HepG2 (cell line): Measurements from ENCODE around the gene F12. TPM values are rescaled to one million over a fixed set of nuclear protein-coding genes. Genes with fewer than 3 reads are reported as not detected.
A peak's percentile ranks its signal among the peaks of the same experiment; 100 is the strongest.

Experiments
- ESRRA ChIP-seq: sonication (generic); formaldehyde crosslinking; IDR thresholded peaks from 2 replicates; pipeline ENCODE4 v1.5.1; 2020; ENCODE audit warnings: mild to moderate bottlenecking, low read depth, missing genetic modification reagents
- IRF2 ChIP-seq: IDR thresholded peaks from 2 replicates; pipeline ENCODE4 v1.6.1; 2018; ENCODE audit warnings: missing genetic modification reagents, missing compliant biosample characterization
- KLF12 ChIP-seq: sonication (generic); formaldehyde crosslinking; IDR thresholded peaks from 2 replicates; pipeline ENCODE4 v1.4.0; 2020; ENCODE audit warnings: missing genetic modification reagents, borderline replicate concordance
- KLF9 ChIP-seq: IDR thresholded peaks from 2 replicates; pipeline ENCODE4 v1.6.1; 2016; ENCODE audit warnings: low read depth
- KMT2B ChIP-seq: IDR thresholded peaks from 2 replicates; pipeline ENCODE4 v1.6.1; 2016; ENCODE audit warnings: missing genetic modification reagents, missing compliant biosample characterization
- NR2C2 ChIP-seq: sonication (generic); formaldehyde crosslinking; IDR thresholded peaks from 2 replicates; pipeline ENCODE4 v1.4.0; 2020; ENCODE audit warnings: missing genetic modification reagents, mild to moderate bottlenecking, moderate library complexity, borderline replicate concordance
- SETDB1 ChIP-seq: sonication (generic); formaldehyde crosslinking; IDR thresholded peaks from 2 replicates; pipeline ENCODE4 v1.5.1; 2020; ENCODE audit warnings: missing genetic modification reagents, mild to moderate bottlenecking, borderline replicate concordance
- TCF7L2 ChIP-seq: IDR thresholded peaks from 2 replicates; pipeline ENCODE4 v1.6.1; 2011; ENCODE audit warnings: mild to moderate bottlenecking, low read depth, low read length, moderate library complexity
- TP53 ChIP-seq: sonication (generic); formaldehyde crosslinking; conservative IDR thresholded peaks from 2 replicates; pipeline ENCODE4 v1.4.0; 2020; ENCODE audit warnings: missing genetic modification reagents
- U2AF2 ChIP-seq: fragments of 200-400 bp; formaldehyde crosslinking; IDR thresholded peaks from 2 replicates; pipeline ENCODE4 v1.6.1; 2017; ENCODE audit warnings: low read depth, mild to moderate bottlenecking, low read length
- YEATS4 ChIP-seq: sonication (generic); formaldehyde crosslinking; IDR thresholded peaks from 2 replicates; pipeline ENCODE4 v1.4.0; 2020; ENCODE audit warnings: missing genetic modification reagents, borderline replicate concordance
- ZFX ChIP-seq: sonication (generic); formaldehyde crosslinking; IDR thresholded peaks from 2 replicates; pipeline ENCODE4 v1.4.0; 2020; ENCODE audit warnings: mild to moderate bottlenecking, low read depth, missing genetic modification reagents, moderate library complexity
- ZNF20 ChIP-seq: sonication (generic); formaldehyde crosslinking; IDR thresholded peaks from 2 replicates; pipeline ENCODE4 v1.4.0; 2020; ENCODE audit warnings: mild to moderate bottlenecking, moderate library complexity, missing genetic modification reagents
- ZNF292 ChIP-seq: sonication (generic); formaldehyde crosslinking; IDR thresholded peaks from 2 replicates; pipeline ENCODE4 v1.8.1; 2022; ENCODE audit warnings: mild to moderate bottlenecking, low read depth, missing genetic modification reagents, borderline replicate concordance
- ZNF33B ChIP-seq: sonication (generic); formaldehyde crosslinking; IDR thresholded peaks from 2 replicates; pipeline ENCODE4 v1.5.1; 2020; ENCODE audit warnings: mild to moderate bottlenecking, missing genetic modification reagents
- ZNF441 ChIP-seq: sonication (generic); formaldehyde crosslinking; IDR thresholded peaks from 2 replicates; pipeline ENCODE4 v1.7.0; 2021; ENCODE audit warnings: missing genetic modification reagents, borderline replicate concordance
- ZNF468 ChIP-seq: sonication (generic); formaldehyde crosslinking; IDR thresholded peaks from 2 replicates; pipeline ENCODE4 v1.8.0; 2022; ENCODE audit warnings: mild to moderate bottlenecking, moderate library complexity, missing genetic modification reagents
- ZNF510 ChIP-seq: sonication (generic); formaldehyde crosslinking; IDR thresholded peaks from 2 replicates; pipeline ENCODE4 v1.4.0; 2020; ENCODE audit warnings: low read depth, mild to moderate bottlenecking, missing genetic modification reagents
- ZNF670 ChIP-seq: sonication (generic); formaldehyde crosslinking; IDR thresholded peaks from 2 replicates; pipeline ENCODE4 v1.8.0; 2022; ENCODE audit warnings: mild to moderate bottlenecking, missing genetic modification reagents, borderline replicate concordance
- ZNF772 ChIP-seq: sonication (generic); formaldehyde crosslinking; IDR thresholded peaks from 2 replicates; pipeline ENCODE4 v1.5.0; 2020; ENCODE audit warnings: mild to moderate bottlenecking, missing genetic modification reagents
- polyA plus RNA-seq, 8 experiments: library from polyadenylated mRNA; depleted of rRNA in 3 of 8; stranded (reverse) in 7 of 8; unstranded in 1 of 8; fragments of >200 nt; fragmentation: Illumina TruSeq in 4 of 8; extraction: Trizol in 4 of 8; gene quantifications; 2 replicates each; pipeline versions ENCODE4 v1.2.1 to v1.2.3, GENCODE V29; 2011 to 2016; ENCODE audit warnings: low read depth in 4 of 8, missing spikeins in 1 of 8, mixed read lengths in 1 of 8; ENCODE audit not compliant: insufficient read depth in 1 of 8
- total RNA-seq, 5 experiments: library from RNA; depleted of rRNA; stranded (reverse); fragments of >200 nt; fragmentation: Illumina TruSeq; extraction: Trizol; gene quantifications; 2 replicates each; pipeline ENCODE4 v1.2.3, GENCODE V29; 2016; ENCODE audit warnings: low read depth in 1 of 5
- TF ChIP-seq, protein P1 (sequence below): sonication (generic); formaldehyde crosslinking; IDR thresholded peaks from 2 replicates; pipeline ENCODE4 v1.5.0; 2020; ENCODE audit warnings: mild to moderate bottlenecking, missing genetic modification reagents
- TF ChIP-seq, protein P2 (sequence below): sonication (generic); formaldehyde crosslinking; IDR thresholded peaks from 2 replicates; pipeline ENCODE4 v1.8.0; 2022; ENCODE audit warnings: mild to moderate bottlenecking, missing genetic modification reagents, borderline replicate concordance
- TF ChIP-seq, protein P3 (sequence below): sonication (generic); formaldehyde crosslinking; IDR thresholded peaks from 2 replicates; pipeline ENCODE4 v1.4.0; 2020; ENCODE audit warnings: missing genetic modification reagents, borderline replicate concordance
- TF ChIP-seq, protein P4 (sequence below): sonication (generic); formaldehyde crosslinking; IDR thresholded peaks from 2 replicates; pipeline ENCODE4 v1.4.0; 2020; ENCODE audit warnings: missing genetic modification reagents

The F12 gene
- total and polyA plus RNA-seq, 2 of the 13 experiments (the other 11 are each of a cell fraction or from before 2014, with no cell fraction given): 2.5 to 3.0 TPM

DNA sequence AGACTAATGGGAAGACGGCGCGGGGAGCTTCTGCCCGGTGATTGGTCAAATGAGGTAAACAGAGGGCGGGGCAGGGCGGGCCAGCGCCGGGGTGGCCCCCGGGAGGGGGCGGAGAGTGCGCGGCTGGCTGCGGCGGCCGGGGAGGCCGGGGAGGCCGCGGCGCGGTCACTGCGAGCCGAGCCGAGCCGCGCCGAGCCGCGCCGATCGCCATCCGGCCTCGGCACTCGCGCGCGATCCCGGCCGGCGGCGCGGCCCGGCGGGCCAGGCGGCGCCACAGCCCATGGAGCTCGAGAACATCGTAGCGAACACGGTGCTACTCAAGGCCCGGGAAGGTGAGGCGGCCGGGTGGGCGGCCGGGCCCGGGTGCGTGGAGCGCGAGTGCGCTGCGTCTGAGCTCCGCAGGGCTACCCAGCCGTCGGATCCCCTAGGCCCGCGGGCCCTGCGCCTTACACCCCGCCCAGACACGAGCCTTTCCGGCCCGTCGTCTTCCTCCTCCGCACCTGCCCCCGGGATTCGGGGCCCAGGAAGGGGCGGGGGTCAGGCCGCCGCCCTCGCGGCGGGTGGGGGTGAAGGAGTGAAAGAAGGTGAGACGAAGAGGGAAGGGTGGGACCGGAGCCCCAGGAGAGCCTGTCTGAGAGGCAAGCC lies 17.3 kb upstream of the F12 start, which contains the start of gene GRK6 (continued):
- TF ChIP-seq SETDB1 (CRISPR knock-in tag) (no peak), NR2C2 (no peak), YEATS4 (CRISPR knock-in tag) (0 out of 2 replicates have a peak, but pooled peaks have one; percentile 35), ZNF468 (CRISPR knock-in tag) (no peak), KMT2B (CRISPR knock-in tag) (no peak), ZNF772 (CRISPR knock-in tag) (no peak), TP53 (no peak), TCF7L2 (no peak), ZNF510 (no peak), ZNF292 (CRISPR knock-in tag) (no peak), ZNF20 (CRISPR knock-in tag) (no peak), ZNF441 (no peak), IRF2 (CRISPR knock-in tag) (no peak), ZNF670 (CRISPR knock-in tag) (no peak), U2AF2 (no peak), ZFX (CRISPR knock-in tag) (peak; percentile 36), ZNF33B (CRISPR knock-in tag) (no peak), KLF12 (CRISPR knock-in tag) (0 out of 2 replicates have a peak, but pooled peaks have one; percentile 42), KLF9 (CRISPR knock-in tag) (no peak), ESRRA (CRISPR knock-in tag) (no peak)
- TF ChIP-seq, protein P1, sequence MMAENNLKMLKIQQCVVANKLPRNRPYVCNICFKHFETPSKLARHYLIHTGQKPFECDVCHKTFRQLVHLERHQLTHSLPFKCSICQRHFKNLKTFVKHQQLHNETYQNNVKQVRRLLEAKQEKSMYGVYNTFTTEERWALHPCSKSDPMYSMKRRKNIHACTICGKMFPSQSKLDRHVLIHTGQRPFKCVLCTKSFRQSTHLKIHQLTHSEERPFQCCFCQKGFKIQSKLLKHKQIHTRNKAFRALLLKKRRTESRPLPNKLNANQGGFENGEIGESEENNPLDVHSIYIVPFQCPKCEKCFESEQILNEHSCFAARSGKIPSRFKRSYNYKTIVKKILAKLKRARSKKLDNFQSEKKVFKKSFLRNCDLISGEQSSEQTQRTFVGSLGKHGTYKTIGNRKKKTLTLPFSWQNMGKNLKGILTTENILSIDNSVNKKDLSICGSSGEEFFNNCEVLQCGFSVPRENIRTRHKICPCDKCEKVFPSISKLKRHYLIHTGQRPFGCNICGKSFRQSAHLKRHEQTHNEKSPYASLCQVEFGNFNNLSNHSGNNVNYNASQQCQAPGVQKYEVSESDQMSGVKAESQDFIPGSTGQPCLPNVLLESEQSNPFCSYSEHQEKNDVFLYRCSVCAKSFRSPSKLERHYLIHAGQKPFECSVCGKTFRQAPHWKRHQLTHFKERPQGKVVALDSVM (CRISPR knock-in tag): peak; percentile 8; the same call in 1 of the 2 replicates
- TF ChIP-seq, protein P2, sequence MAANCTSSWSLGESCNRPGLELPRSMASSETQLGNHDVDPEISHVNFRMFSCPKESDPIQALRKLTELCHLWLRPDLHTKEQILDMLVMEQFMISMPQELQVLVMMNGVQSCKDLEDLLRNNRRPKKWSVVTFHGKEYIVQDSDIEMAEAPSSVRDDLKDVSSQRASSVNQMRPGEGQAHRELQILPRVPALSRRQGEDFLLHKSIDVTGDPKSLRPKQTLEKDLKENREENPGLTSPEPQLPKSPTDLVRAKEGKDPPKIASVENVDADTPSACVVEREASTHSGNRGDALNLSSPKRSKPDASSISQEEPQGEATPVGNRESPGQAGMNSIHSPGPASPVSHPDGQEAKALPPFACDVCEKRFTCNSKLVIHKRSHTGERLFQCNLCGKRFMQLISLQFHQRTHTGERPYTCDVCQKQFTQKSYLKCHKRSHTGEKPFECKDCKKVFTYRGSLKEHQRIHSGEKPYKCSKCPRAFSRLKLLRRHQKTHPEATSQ (CRISPR knock-in tag): no peak
- TF ChIP-seq, protein P3, sequence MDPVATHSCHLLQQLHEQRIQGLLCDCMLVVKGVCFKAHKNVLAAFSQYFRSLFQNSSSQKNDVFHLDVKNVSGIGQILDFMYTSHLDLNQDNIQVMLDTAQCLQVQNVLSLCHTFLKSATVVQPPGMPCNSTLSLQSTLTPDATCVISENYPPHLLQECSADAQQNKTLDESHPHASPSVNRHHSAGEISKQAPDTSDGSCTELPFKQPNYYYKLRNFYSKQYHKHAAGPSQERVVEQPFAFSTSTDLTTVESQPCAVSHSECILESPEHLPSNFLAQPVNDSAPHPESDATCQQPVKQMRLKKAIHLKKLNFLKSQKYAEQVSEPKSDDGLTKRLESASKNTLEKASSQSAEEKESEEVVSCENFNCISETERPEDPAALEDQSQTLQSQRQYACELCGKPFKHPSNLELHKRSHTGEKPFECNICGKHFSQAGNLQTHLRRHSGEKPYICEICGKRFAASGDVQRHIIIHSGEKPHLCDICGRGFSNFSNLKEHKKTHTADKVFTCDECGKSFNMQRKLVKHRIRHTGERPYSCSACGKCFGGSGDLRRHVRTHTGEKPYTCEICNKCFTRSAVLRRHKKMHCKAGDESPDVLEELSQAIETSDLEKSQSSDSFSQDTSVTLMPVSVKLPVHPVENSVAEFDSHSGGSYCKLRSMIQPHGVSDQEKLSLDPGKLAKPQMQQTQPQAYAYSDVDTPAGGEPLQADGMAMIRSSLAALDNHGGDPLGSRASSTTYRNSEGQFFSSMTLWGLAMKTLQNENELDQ: no peak
- TF ChIP-seq, protein P4, sequence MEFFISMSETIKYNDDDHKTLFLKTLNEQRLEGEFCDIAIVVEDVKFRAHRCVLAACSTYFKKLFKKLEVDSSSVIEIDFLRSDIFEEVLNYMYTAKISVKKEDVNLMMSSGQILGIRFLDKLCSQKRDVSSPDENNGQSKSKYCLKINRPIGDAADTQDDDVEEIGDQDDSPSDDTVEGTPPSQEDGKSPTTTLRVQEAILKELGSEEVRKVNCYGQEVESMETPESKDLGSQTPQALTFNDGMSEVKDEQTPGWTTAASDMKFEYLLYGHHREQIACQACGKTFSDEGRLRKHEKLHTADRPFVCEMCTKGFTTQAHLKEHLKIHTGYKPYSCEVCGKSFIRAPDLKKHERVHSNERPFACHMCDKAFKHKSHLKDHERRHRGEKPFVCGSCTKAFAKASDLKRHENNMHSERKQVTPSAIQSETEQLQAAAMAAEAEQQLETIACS: no peak
